Heart right ventricle (tissue), 16 donors: Measurements from ENCODE around the gene TMTC1. TPM values are rescaled to one million over a fixed set of nuclear protein-coding genes. Genes with fewer than 3 reads are reported as not detected.
"Not testable (repeated sequence)": the region's sequence is repeated elsewhere in the genome, so short reads cannot be mapped to it uniquely, and the experiment has no call there.

Experiments used
- ATAC-seq, 8 donors: fragments of 200-7000 bp; cut with Tn5 transposase; one replicate each; pipeline ENCODE4 v1.9.1; 2020; ENCODE audit warnings: mild to moderate bottlenecking in 8 of 8, moderate library complexity in 8 of 8, moderate number of reproducible peaks in 1 of 8
- DNase-seq, 2 donors: peaks; one replicate each; pipeline ENCODE4 v3.0.0-alpha.2; 2020
- H3K27ac ChIP-seq, 10 donors: fragments of 200-600 bp; sonication (generic) in 2 of 10; one replicate each; pipeline versions ENCODE4 v1.5.0 to v1.8.0; 2020 to 2022; ENCODE audit warnings: mild to moderate bottlenecking in 3 of 10
- H3K27me3 ChIP-seq, 7 donors: fragments of 200-600 bp; one replicate each; pipeline ENCODE4 v1.8.0; 2021 to 2022; ENCODE audit warnings: mild to moderate bottlenecking in 2 of 7
- H3K36me3 ChIP-seq, 9 donors: fragments of 200-600 bp; sonication (generic) in 1 of 9; one replicate each; pipeline versions ENCODE4 v1.5.0 to v1.8.0; 2020 to 2022; ENCODE audit warnings: mild to moderate bottlenecking in 2 of 9
- H3K4me1 ChIP-seq, 9 donors: fragments of 200-600 bp; sonication (generic) in 1 of 9; one replicate each; pipeline versions ENCODE4 v1.5.0 to v1.8.0; 2020 to 2022; ENCODE audit warnings: mild to moderate bottlenecking in 4 of 9
- H3K4me3 ChIP-seq, 10 donors: fragments of 200-600 bp; sonication (generic) in 2 of 10; one replicate each; pipeline versions ENCODE4 v1.5.0 to v1.8.0; 2020 to 2022; ENCODE audit warnings: mild to moderate bottlenecking in 7 of 10, moderate library complexity in 2 of 10
- H3K9me3 ChIP-seq, 11 donors: fragments of 200-600 bp in 10 of 11; sonication (generic) in 2 of 11; one replicate each; pipeline versions ENCODE4 v1.5.0 to v1.8.0; 2013 to 2022; ENCODE audit warnings: mild to moderate bottlenecking in 2 of 11, control low read depth in 1 of 11, moderate library complexity in 1 of 11
- WGBS, 2 donors: extraction: QIAGEN DNeasy Blood & Tissue Kit; methylation state at CpG; one replicate each; pipeline ENCODE4 v1.1.7; 2013; ENCODE audit warnings: inconsistent platforms in 1 of 2; 5-methylcytosine and 5-hydroxymethylcytosine counted together
- intact Hi-C, 10 donors: fragments of 100-400 bp; cut with DNase I; formaldehyde crosslinking; loops; one replicate each; pipeline versions ENCODE4 v1.11.1 to v1.14.2; 2022
- polyA plus RNA-seq, 2 donors: library from polyadenylated mRNA; stranded (reverse); fragments of 200-250 nt; gene quantifications; one replicate each; pipeline ENCODE4 v1.2.3, GENCODE V29; 2013
- total RNA-seq, 10 donors: library from RNA; stranded (reverse); fragmentation: NEBNext Ultra II Directional in 3 of 10; extraction: Animal tissue kit (Norgen Biotek cat#: 25700) in 3 of 10; gene quantifications; one replicate each; pipeline versions ENCODE4 v1.2.1 to v1.2.4, GENCODE V29; 2021 to 2023
- TF ChIP-seq, protein P1 (sequence below), 9 donors: fragments of 200-600 bp; sonication (generic) in 2 of 9; IDR thresholded peaks; one replicate each; pipeline versions ENCODE4 v1.5.0 to v1.8.0; 2021 to 2022; ENCODE audit warnings: antibody characterized with exemption in 9 of 9, mild to moderate bottlenecking in 5 of 9, moderate library complexity in 1 of 9
- donor health status: Arrhythmogenic right ventricular cardiomyopathy.
- donor health status: ischemic (EF 13 %, LVEDD 7.1; RV severe dilation, severe dysfunction).
- donor health status: healthy with polysubstance abuse.
- donor health status: DM: no; HTN: yes; CAD: no.
- donor health status: DM: no; HTN: no; CAD: no.
- donor health status: ischemic (EF 25% LVEDD 6.9; RV normal size, moderate dysfunction).
- donor health status: ischemic (EF 25% LVEDD 5.7; RV mildly dilated, moderate dysfunction).
- donor health status: healthy.
- donor health status: DM: yes; HTN: yes; CAD: no.
- donor health status: Ischemic cardiomyopathy.
- donor health status: ischemic (EF 35%, LVEDD 5.7; RV mildly dilated, moderate dysfunction).
- donor health status: nonischemic (EF 11% LVEDD 7.7; RV severe dilation, severe dysfunction).
- donor health status: DM: yes; HTN: yes; CAD: no.
- donor health status: PGD.
- donor health status: ischemic (EF 29% LVEDD 5.4; RV normal size, mild dysfunction).
- donor health status: nonischemic (EF 23%, LVEDD 6.1; RV moderate dilation, normal function).

Gene TMTC1
- total and polyA plus RNA-seq, 12 donors, result 9.6 to 54.2 (median 22.9) TPM

DNA sequence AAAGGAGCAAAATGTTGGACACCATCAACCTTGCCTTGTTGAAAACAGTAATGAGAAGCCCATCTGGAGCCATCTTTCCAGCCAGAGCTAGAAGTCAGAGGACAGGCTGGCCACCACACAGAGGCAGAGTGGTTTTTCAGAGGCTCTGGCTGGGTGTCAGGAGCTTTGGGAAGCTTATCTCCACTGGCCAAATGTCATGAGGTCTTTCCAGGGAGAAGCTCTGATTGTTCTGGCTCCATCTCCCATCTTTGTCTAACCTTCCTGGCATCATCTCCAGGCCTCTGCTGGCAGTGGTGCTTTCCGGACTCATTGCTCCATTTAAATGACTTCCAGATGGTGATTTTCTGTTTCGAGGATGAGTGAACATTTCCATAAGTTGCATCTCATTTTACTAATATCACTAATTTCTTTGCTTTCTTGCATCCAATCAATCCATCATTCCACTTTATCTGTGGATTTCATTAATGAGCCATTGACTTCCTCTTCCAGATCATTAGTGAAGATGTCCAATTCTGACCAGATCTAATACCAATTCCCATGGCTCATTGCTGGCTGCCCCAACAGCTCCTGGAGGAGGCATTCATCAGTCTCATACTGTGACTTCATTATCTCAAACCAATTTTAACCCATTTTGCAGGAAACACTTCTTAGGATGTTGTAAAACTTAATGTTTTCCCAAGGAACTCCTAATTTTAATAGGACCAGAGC is 35.3 kb upstream of the TMTC1 start:
- peak; percentile 25 to 55 for DNase-seq
- Histone ChIP-seq H3K36me3 (no peaks in the 10 kb centered on the region), H3K4me3 (no peak overlapping the region), H3K9me3 (peaks cover 0 to 4% (median 0%) of the 10 kb centered on the region in 11 donors), H3K4me1 (peaks cover 0 to 23% (median 6%) of the 10 kb centered on the region in 9 donors), H3K27ac (no peak overlapping the region), H3K27me3 (no peaks in the 10 kb centered on the region)
- 45 to 72% methylated on average over 2 of the region's 2 CpGs for WGBS, 2 donors
- intact Hi-C loops, result no loop called here
- ATAC-seq, result peak; percentile 71 to 91 (median 82)
- TF ChIP-seq, protein P1, sequence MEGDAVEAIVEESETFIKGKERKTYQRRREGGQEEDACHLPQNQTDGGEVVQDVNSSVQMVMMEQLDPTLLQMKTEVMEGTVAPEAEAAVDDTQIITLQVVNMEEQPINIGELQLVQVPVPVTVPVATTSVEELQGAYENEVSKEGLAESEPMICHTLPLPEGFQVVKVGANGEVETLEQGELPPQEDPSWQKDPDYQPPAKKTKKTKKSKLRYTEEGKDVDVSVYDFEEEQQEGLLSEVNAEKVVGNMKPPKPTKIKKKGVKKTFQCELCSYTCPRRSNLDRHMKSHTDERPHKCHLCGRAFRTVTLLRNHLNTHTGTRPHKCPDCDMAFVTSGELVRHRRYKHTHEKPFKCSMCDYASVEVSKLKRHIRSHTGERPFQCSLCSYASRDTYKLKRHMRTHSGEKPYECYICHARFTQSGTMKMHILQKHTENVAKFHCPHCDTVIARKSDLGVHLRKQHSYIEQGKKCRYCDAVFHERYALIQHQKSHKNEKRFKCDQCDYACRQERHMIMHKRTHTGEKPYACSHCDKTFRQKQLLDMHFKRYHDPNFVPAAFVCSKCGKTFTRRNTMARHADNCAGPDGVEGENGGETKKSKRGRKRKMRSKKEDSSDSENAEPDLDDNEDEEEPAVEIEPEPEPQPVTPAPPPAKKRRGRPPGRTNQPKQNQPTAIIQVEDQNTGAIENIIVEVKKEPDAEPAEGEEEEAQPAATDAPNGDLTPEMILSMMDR (IDR thresholded peaks at IDR 0.05), result no peak

DNA sequence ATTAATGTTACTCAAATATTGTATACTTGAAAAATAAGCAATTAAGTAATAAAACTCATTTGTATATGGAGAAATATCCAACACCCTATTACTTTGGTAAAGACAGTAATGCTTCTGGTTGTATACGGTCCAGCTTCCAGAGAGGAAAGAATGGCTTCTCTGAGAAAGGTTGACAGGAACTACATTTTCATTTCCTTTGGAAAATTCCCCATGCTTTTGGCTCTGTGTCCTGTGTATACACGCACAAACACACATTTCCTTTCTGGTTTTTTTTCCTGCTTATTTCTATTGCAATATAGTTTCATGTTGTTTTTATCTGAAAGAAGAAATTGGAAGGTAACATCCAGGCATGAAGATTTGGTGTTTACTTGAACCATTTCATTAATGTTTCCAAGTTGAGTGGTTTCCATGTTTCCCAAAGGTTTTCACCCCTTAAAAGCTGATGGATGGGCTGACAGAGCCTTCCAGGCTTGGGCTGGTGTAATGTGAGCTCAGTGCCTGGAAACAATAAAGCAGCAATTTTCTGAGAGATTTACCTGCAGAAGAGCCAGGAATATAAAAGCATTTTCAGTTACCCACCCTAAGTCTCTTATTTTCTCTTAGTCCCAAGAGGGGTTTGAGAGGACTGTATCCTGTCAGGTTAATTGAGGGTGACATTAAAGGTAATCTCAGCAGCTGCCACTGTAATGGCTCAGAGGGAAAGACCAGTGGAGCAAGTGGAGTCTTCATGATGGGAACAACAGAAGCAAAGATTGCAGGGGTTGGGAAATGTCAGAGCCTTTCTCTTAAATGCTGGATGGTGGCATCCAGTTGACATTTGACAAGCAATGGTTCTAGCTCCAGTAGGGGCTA is 33.4 kb upstream of the TMTC1 start:
- no peak overlapping the region for H3K4me3 ChIP-seq
- H3K4me1 ChIP-seq, result peaks cover 0 to 23% (median 6%) of the 10 kb centered on the region in 9 donors
- H3K9me3 ChIP-seq, result peaks cover 0 to 4% (median 0%) of the 10 kb centered on the region in 11 donors
- peak in 1 of 8 donors; percentile 60 for ATAC-seq
- 50 to 67% methylated on average over 2 of the region's 2 CpGs for WGBS, 2 donors
- no peak for DNase-seq
- H3K27me3 ChIP-seq, result no peaks in the 10 kb centered on the region
- intact Hi-C loops, result no loop called here
- H3K36me3 ChIP-seq, result no peaks in the 10 kb centered on the region
- no peak overlapping the region for H3K27ac ChIP-seq
- TF ChIP-seq, protein P1 (IDR thresholded peaks at IDR 0.05), result no peak

DNA sequence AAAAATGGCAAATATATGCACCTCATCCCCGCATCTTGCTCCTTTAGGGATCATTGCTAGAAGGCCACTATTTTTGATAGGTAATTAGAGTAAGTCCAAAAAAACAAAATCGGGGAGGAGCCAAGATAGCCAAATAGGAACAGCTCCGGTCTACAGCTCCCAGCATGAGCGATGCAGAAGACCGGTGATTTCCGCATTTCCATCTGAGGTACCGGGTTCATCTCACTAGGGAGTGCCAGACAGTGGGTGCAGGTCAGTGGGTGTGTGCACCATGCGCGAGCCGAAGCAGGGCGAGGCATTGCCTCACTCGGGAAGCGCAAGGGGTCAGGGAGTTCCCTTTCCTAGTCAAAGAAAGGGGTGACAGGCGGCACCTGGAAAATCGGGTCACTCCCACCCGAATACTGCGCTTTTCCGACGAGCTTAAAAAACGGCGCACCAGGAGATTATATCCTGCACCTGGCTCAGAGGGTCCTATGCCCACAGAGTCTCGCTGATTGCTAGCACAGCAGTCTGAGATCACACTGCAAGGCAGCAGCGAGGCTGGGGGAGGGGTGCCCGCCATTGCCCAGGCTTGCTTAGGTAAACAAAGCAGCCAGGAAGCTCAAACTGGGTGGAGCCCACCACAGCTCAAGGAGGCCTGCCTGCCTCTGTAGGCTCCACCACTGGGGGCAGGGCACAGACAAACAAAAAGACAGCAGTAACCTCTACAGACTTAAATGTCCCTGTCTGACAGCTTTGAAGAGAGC is 26.0 kb upstream of the TMTC1 start:
- DNase-seq, H3K4me1 ChIP-seq, H3K36me3 ChIP-seq, ATAC-seq, intact Hi-C loops, H3K27me3 ChIP-seq, H3K27ac ChIP-seq, H3K4me3 ChIP-seq: not testable (repeated sequence)
- peaks cover 0 to 11% (median 0%) of the 10 kb centered on the region in 11 donors for H3K9me3 ChIP-seq
- whole genome bisulfite sequencing, 2 donors, result 93 to 96% methylated on average over 13 to 22 of the region's 24 CpGs

DNA sequence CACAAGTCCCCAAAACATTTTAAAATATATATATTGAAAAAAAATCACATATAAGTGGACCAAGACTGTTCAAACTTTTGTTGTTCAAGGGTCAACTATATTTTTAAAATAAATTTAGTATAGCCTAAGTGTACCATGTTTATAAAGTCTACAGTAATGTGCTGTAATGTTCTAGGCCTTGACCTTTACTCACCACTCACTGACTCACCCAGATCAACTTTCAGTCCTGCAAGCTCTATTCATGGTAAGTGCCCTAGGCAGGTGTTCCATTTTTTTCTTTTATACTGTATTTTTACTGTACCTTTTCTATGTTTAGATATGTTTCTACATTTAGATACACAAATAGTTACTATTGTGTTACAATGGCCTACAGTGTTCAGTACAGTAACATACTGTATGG is 23.4 kb upstream of the TMTC1 start:
- ATAC-seq (no peak), DNase-seq (no peak)
- Histone ChIP-seq H3K27me3 (no peaks in the 10 kb centered on the region), H3K4me1 (no peaks in the 10 kb centered on the region), H3K9me3 (peaks cover 0 to 8% (median 0%) of the 10 kb centered on the region in 11 donors), H3K4me3 (no peak overlapping the region), H3K27ac (no peak overlapping the region), H3K36me3 (no peaks in the 10 kb centered on the region)
- intact Hi-C loops, result no loop called here
- TF ChIP-seq, protein P1 (IDR thresholded peaks at IDR 0.05), result no peak
